HepG2 (cell line): ENCODE results near the gene GFER. TPM values are rescaled to one million over a fixed set of nuclear protein-coding genes. Genes with fewer than 3 reads are reported as not detected.
A peak's percentile ranks its signal among the peaks of the same experiment; 100 is the strongest.

ENCODE experiments used
- BORCS8-MEF2B ChIP-seq: sonication (generic); formaldehyde crosslinking; IDR thresholded peaks from 2 replicates; pipeline ENCODE4 v1.8.0; 2022; ENCODE audit warnings: mild to moderate bottlenecking, missing genetic modification reagents
- DRAP1 ChIP-seq: IDR thresholded peaks from 2 replicates; pipeline ENCODE4 v1.6.1; 2016; ENCODE audit warnings: missing genetic modification reagents, missing compliant biosample characterization
- ETS1 ChIP-seq: sonication (generic); formaldehyde crosslinking; IDR thresholded peaks from 2 replicates; pipeline ENCODE4 v1.4.0; 2020; ENCODE audit warnings: missing genetic modification reagents
- GATAD2A ChIP-seq: IDR thresholded peaks from 2 replicates; pipeline ENCODE4 v1.6.1; 2016
- HMGXB3 ChIP-seq: sonication (generic); formaldehyde crosslinking; IDR thresholded peaks from 2 replicates; pipeline ENCODE4 v1.4.0; 2020; ENCODE audit warnings: missing genetic modification reagents, borderline replicate concordance
- LBX2 ChIP-seq: sonication (generic); formaldehyde crosslinking; IDR thresholded peaks from 2 replicates; pipeline ENCODE4 v1.5.0; 2020; ENCODE audit warnings: missing genetic modification reagents, mild to moderate bottlenecking, borderline replicate concordance
- NCOR1 ChIP-seq: fragments of 200-600 bp; sonication (generic); IDR thresholded peaks from 2 replicates; pipeline ENCODE4 v1.7.0; 2017; ENCODE audit warnings: antibody characterized with exemption, low read length, borderline replicate concordance
- NFE2 ChIP-seq: sonication (generic); formaldehyde crosslinking; IDR thresholded peaks from 2 replicates; pipeline ENCODE4 v1.4.0; 2020; ENCODE audit warnings: missing genetic modification reagents
- PRDM15 ChIP-seq: sonication (generic); formaldehyde crosslinking; IDR thresholded peaks from 2 replicates; pipeline ENCODE4 v1.4.0; 2020; ENCODE audit warnings: missing genetic modification reagents
- SRSF1 ChIP-seq: fragments of 200-400 bp; formaldehyde crosslinking; optimal IDR thresholded peaks from 2 replicates; pipeline ENCODE3; 2017; ENCODE audit warnings: mild to moderate bottlenecking, low read depth, low read length, moderate library complexity
- STAG1 ChIP-seq: sonication (generic); formaldehyde crosslinking; IDR thresholded peaks from 2 replicates; pipeline ENCODE4 v1.4.0; 2020; ENCODE audit warnings: missing genetic modification reagents
- TAF1 ChIP-seq: sonication (generic); formaldehyde crosslinking; IDR thresholded peaks from 2 replicates; pipeline ENCODE4 v1.4.0; 2020; ENCODE audit warnings: missing genetic modification reagents
- TFE3 ChIP-seq: IDR thresholded peaks from 2 replicates; pipeline ENCODE4 v1.6.1; 2016
- YEATS2 ChIP-seq: sonication (generic); formaldehyde crosslinking; IDR thresholded peaks from 2 replicates; pipeline ENCODE4 v1.4.0; 2020; ENCODE audit warnings: missing genetic modification reagents, borderline replicate concordance
- ZKSCAN8 ChIP-seq: IDR thresholded peaks from 2 replicates; pipeline ENCODE4 v1.6.1; 2016; ENCODE audit warnings: borderline replicate concordance, missing genetic modification reagents, missing compliant biosample characterization
- ZNF639 ChIP-seq: conservative IDR thresholded peaks from 2 replicates; pipeline ENCODE4 v1.6.1; 2018; ENCODE audit warnings: missing genetic modification reagents
- polyA plus RNA-seq, 8 experiments: library from polyadenylated mRNA; depleted of rRNA in 3 of 8; stranded (reverse) in 7 of 8; unstranded in 1 of 8; fragments of >200 nt; fragmentation: Illumina TruSeq in 4 of 8; extraction: Trizol in 4 of 8; gene quantifications; 2 replicates each; pipeline versions ENCODE4 v1.2.1 to v1.2.3, GENCODE V29; 2011 to 2016; ENCODE audit warnings: low read depth in 4 of 8, missing spikeins in 1 of 8, mixed read lengths in 1 of 8; ENCODE audit not compliant: insufficient read depth in 1 of 8
- total RNA-seq, 5 experiments: library from RNA; depleted of rRNA; stranded (reverse); fragments of >200 nt; fragmentation: Illumina TruSeq; extraction: Trizol; gene quantifications; 2 replicates each; pipeline ENCODE4 v1.2.3, GENCODE V29; 2016; ENCODE audit warnings: low read depth in 1 of 5

Gene GFER
- total and polyA plus RNA-seq, 2 of the 13 experiments (the other 11 are each of a cell fraction or from before 2014, with no cell fraction given) = 28.6 to 71.7 TPM

GRCh38 chr16:2026461-2027023, 42.5 kb downstream of the GFER start, which contains the start of gene NHERF2 (continued):
- TF ChIP-seq LBX2 (no peak), TFE3 (CRISPR knock-in tag) (no peak), NCOR1 (no peak), PRDM15 (CRISPR knock-in tag) (0 out of 2 replicates have a peak, but pooled peaks have one; percentile 22), TAF1 (CRISPR knock-in tag) (0 out of 2 replicates have a peak, but pooled peaks have one; percentile 25), ZKSCAN8 (CRISPR knock-in tag) (peak; percentile 98), YEATS2 (CRISPR knock-in tag) (no peak), SRSF1 (peak; percentile 18), STAG1 (CRISPR knock-in tag) (no peak), GATAD2A (CRISPR knock-in tag) (no peak), BORCS8-MEF2B (CRISPR knock-in tag) (no peak), DRAP1 (CRISPR knock-in tag) (no peak), HMGXB3 (CRISPR knock-in tag) (no peak), ZNF639 (CRISPR knock-in tag) (no peak), NFE2 (CRISPR knock-in tag) (no peak), ETS1 (CRISPR knock-in tag) (no peak)
